Activated CD8-positive, alpha-beta T cell treated with anti-CD3 and anti-CD28 coated beads, Interleukin-2, amount 10 ng/mL, durations not matched to agents 7 days and 5 days (primary cell): ENCODE data around the gene ADORA3. TPM values are rescaled to one million over a fixed set of nuclear protein-coding genes. Genes with fewer than 3 reads are reported as not detected.
"Not testable (repeated sequence)": the region's sequence is repeated elsewhere in the genome, so short reads cannot be mapped to it uniquely, and the experiment has no call there.

ENCODE experiments used
- ATAC-seq: fragments of 150-1000 bp; cut with Tn5 transposase; one replicate; pipeline ENCODE4 v1.10.0; 2021; ENCODE audit warnings: moderate library complexity
- CTCF ChIA-PET: fragments of 350-600 bp; sonication (Branson Sonifier 250); formaldehyde crosslinking; loops from one replicate; lab custom pipeline; 2021; ENCODE audit warnings: antibody characterized with exemption; lab: Charles Lee
- POLR2A ChIA-PET: fragments of 350-600 bp; sonication (Branson Sonifier 250); formaldehyde crosslinking; loops from one replicate; lab custom pipeline; 2021; ENCODE audit warnings: antibody characterized with exemption; lab: Charles Lee
- DNase-seq: peaks from one replicate; pipeline ENCODE4 v3.0.0-alpha.2; 2020
- H3K27ac Mint-ChIP-seq: one replicate; pipeline ENCODE4 v1.8.0; 2021; ENCODE audit warnings: mild to moderate bottlenecking, mixed read lengths
- H3K27me3 Mint-ChIP-seq: one replicate; pipeline ENCODE4 v1.8.0; 2021; ENCODE audit warnings: low read depth, mixed read lengths
- H3K36me3 Mint-ChIP-seq: one replicate; pipeline ENCODE4 v1.8.0; 2021; ENCODE audit warnings: low read depth, mixed read lengths
- H3K4me1 Mint-ChIP-seq: one replicate; pipeline ENCODE4 v1.8.0; 2021; ENCODE audit warnings: low read depth, mixed read lengths
- H3K4me3 Mint-ChIP-seq: one replicate; pipeline ENCODE4 v1.8.0; 2021; ENCODE audit warnings: mild to moderate bottlenecking, mixed read lengths
- H3K9me3 Mint-ChIP-seq: one replicate; pipeline ENCODE4 v1.8.0; 2022; ENCODE audit warnings: mixed read lengths; ENCODE audit not compliant: insufficient read depth
- total RNA-seq, 2 experiments: library from RNA; stranded (reverse); gene quantifications; one replicate each; pipeline ENCODE4 v1.2.3, GENCODE V29; 2021

ADORA3 gene
- total RNA-seq, result under 1 TPM in 1 of 2 experiments, not detected in 1; 0.18 TPM

DNA sequence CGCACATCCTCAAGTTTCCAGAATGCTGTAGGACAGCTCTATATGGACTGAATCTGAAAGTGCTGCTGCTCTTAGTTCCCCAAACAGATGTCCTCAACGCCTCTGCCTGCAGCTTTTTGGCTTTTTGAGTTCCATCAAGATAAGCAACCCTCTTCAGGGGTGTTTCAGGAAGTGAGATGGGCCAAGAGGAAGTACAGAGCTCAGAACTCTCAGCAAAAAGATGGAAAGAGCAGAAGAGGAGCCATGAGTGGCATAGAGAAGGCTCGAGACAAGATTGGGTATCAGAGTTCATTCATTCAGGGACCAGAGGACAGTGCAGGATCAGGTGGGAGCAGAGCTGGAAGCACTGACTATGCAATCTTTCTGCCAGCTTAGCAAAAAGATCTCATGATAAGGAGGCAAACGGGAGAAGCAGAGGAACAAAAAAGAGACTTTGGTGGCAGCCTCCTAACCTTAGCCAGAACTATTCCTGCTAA is at the start of gene ADORA3, which contains the start of gene TMIGD3:
ADORA3 (minus strand) TSS at position 49 of the 476 bp plus-strand sequence. CDS start 279 bp downstream, outside the sequence.
TMIGD3 (minus strand) TSS at position 49 of the 476 bp plus-strand sequence. CDS start 279 bp downstream, outside the sequence.
- Mint-ChIP-seq H3K4me1 (peaks cover 62% of the 10 kb centered on the region), H3K4me3 (peak within 1 kb of the TSS; percentile 2), H3K36me3 (no peaks in the 10 kb centered on the region), H3K9me3 (no peaks in the 10 kb centered on the region), H3K27me3 (no peaks in the 10 kb centered on the region), H3K27ac (peak within 1 kb of the TSS; percentile 70)
- no peak for ATAC-seq
- CTCF ChIA-PET, result interaction anchor here (0.8 to 2.4 kb wide), 8 partner anchors 8 to 265 kb away, joined by 3 to 9 read pairs (median 5); no protein-coding TSS in a partner anchor
- no peak for DNase-seq
- POLR2A ChIA-PET, result interaction anchor here (0.7 kb wide), 1 partner anchor 52 kb away, joined by 3 read pairs; no protein-coding TSS in a partner anchor

DNA sequence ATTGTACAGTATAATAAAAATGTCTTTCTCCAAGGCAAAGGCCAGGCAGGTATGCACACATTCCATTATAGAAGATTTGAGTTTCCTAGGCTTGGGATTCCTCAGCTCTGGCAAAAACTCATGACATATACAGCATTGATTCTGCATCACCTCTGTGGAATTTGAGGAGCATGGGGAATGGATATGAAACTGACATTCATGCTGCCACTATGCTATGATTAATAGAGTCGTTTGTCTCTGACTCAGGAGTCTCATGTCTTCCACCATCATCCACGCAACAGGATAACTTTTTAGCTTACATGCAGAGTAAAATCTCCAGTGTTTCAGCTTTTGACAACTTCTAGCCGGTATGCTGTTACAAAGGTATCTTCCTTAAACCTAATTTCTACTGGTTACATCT is 49.8 kb upstream of the ADORA3 start:
- Mint-ChIP-seq H3K4me3 (no peak overlapping the region), H3K36me3 (peaks cover 3% of the 10 kb centered on the region), H3K27me3 (no peaks in the 10 kb centered on the region), H3K27ac (no peak overlapping the region), H3K4me1 (peaks cover 4% of the 10 kb centered on the region), H3K9me3 (no peaks in the 10 kb centered on the region)
- ATAC-seq (no peak), DNase-seq (no peak)
- ChIA-PET POLR2A (interaction anchor here (0.6 kb wide), 1 partner anchor 235 kb away, joined by 4 read pairs; no protein-coding TSS in a partner anchor), CTCF (interaction anchor here (0.8 to 3.7 kb wide), 2 partner anchors 36 to 45 kb away, joined by 3 to 15 read pairs; no protein-coding TSS in a partner anchor)

- peaks cover 3% of the 10 kb centered on the region for H3K36me3 Mint-ChIP-seq
- H3K9me3 Mint-ChIP-seq, result no peaks in the 10 kb centered on the region
- ATAC-seq, result no peak
- peaks cover 4% of the 10 kb centered on the region for H3K4me1 Mint-ChIP-seq
- no peak overlapping the region for H3K27ac Mint-ChIP-seq
- DNase-seq, result no peak
- CTCF ChIA-PET, result interaction anchor here (0.8 to 3.7 kb wide), 2 partner anchors 36 to 44 kb away, joined by 3 to 15 read pairs; no protein-coding TSS in a partner anchor
- POLR2A ChIA-PET, result interaction anchor here (0.6 to 0.7 kb wide), 2 partner anchors 27 to 236 kb away, joined by 4 read pairs; no protein-coding TSS in a partner anchor
- H3K4me3 Mint-ChIP-seq, result no peak overlapping the region
- no peaks in the 10 kb centered on the region for H3K27me3 Mint-ChIP-seq
Measured at GRCh38 chr1:111552587-111552986, 49.2 kb upstream of the ADORA3 start.

DNA sequence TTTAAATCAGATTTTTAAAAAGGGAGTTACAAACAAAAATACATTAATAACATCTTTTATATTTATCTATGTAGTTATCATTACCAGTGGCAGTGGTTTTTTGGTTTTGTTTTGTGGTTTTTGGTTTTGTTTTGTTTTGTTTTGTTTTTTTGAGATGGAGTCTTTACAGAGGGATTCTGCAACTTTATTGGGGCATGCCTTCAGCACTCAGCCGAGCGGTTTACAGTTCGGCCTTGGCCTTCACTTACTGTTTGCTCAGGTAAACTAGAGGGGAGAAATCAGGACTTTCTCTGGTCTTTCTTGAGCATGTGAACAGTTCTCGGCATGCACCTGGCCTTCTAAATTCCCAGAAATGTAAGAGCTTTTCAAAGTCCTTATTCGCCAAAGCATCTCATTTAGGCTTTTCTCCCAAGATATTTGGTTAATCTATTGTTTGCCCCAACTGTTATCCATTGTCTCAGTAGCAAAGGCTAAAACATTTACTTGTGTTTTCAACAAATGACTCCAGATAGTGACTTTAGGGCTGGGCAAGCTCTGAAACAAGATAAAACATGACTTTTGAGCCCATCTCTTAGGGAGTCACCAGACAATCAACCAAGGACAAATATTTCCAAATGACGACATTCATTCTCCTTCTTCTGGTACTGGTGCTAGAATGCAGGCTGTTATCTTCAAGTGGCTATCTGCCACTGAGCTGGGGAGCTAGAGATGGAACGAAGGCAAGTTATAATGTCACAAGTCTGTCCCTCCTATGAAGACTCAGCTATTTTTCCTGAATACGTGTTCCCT is 48.4 kb upstream of the ADORA3 start:
- ATAC-seq (no peak), DNase-seq (no peak)
- Mint-ChIP-seq H3K36me3 (peaks cover 3% of the 10 kb centered on the region), H3K9me3 (no peaks in the 10 kb centered on the region), H3K27ac (no peak overlapping the region), H3K27me3 (no peaks in the 10 kb centered on the region), H3K4me1 (peaks cover 4% of the 10 kb centered on the region), H3K4me3 (no peak overlapping the region)
- ChIA-PET CTCF (interaction anchor here (1.4 to 3.7 kb wide), 3 partner anchors 12 to 43 kb away, joined by 4 to 15 read pairs (median 5); no protein-coding TSS in a partner anchor), POLR2A (interaction anchor here (0.7 kb wide), 1 partner anchor 27 kb away, joined by 4 read pairs; no protein-coding TSS in a partner anchor)

GRCh38 chr1:111547786-111548185 is 44.4 kb upstream of the ADORA3 start:
- CTCF ChIA-PET, ATAC-seq, H3K27ac Mint-ChIP-seq, H3K9me3 Mint-ChIP-seq, POLR2A ChIA-PET, H3K27me3 Mint-ChIP-seq, DNase-seq, H3K36me3 Mint-ChIP-seq, H3K4me3 Mint-ChIP-seq, H3K4me1 Mint-ChIP-seq: not testable (repeated sequence)

DNA sequence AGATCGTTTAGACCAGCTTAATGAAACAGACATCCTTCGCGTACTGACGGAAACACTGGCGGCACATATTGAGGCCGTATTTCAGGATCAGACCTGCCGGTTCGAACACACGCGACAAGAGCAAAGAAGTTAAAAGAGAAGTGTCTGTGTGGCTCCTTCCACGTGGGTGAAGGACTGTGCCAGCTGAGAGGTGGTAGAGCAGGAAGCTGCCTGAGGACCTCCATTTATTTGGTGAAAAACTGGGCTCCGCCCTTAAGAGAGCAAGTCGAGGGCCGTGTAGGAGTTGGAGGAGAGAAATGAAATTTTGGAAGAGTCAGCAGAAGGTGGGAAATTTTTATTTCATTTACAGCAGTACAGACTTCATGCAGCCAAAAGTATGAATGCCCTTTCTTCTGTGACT is 38.8 kb upstream of the ADORA3 start:
- Mint-ChIP-seq H3K27ac (no peak overlapping the region), H3K9me3 (peaks cover 5% of the 10 kb centered on the region), H3K4me3 (no peak overlapping the region), H3K36me3 (no peaks in the 10 kb centered on the region), H3K27me3 (peaks cover 3% of the 10 kb centered on the region), H3K4me1 (peaks cover 5% of the 10 kb centered on the region)
- no peak for DNase-seq
- POLR2A ChIA-PET, result no interaction called here
- ATAC-seq, result no peak
- CTCF ChIA-PET, result interaction anchor here (2.9 kb wide), 1 partner anchor 26 kb away, joined by 9 read pairs; no protein-coding TSS in a partner anchor

DNA sequence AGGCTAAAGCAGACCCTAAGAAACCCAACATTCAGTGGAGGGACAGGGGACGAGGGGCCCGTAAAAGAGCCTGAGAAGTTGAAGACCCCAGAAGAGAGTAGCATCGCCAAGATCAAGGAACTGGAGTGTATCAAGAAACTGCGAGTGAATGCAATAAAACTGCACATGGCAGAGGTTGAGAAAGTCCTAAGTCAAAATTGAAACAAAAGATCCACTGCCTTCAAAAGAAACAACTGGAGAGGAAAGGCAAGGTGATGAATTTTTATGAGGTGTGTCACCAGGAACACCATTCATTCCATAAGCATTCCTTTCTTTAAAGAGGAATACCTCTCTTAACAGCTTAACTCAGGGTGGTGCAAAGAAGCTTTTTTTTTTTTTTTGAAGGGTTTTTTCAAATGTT is 38.3 kb upstream of the ADORA3 start:
- POLR2A ChIA-PET, result interaction anchor here (0.6 kb wide), 1 partner anchor 197 kb away, joined by 3 read pairs; no protein-coding TSS in a partner anchor
- no peak for ATAC-seq
- H3K36me3 Mint-ChIP-seq, result no peaks in the 10 kb centered on the region

GRCh38 chr1:111540928-111541327 is 37.5 kb upstream of the ADORA3 start:
- Mint-ChIP-seq H3K27ac (no peak overlapping the region), H3K27me3 (no peaks in the 10 kb centered on the region), H3K36me3 (no peaks in the 10 kb centered on the region), H3K4me3 (no peak overlapping the region), H3K9me3 (peaks cover 5% of the 10 kb centered on the region), H3K4me1 (peaks cover 5% of the 10 kb centered on the region)
- CTCF ChIA-PET, result interaction anchor here (1.0 to 2.9 kb wide), 2 partner anchors 25 to 33 kb away, joined by 3 to 9 read pairs; no protein-coding TSS in a partner anchor
- no peak for DNase-seq
- no peak for ATAC-seq
- POLR2A ChIA-PET, result no interaction called here

More for the DNA sequence above, 38.3 kb upstream of the ADORA3 start:
- DNase-seq, result no peak
- peaks cover 3% of the 10 kb centered on the region for H3K27me3 Mint-ChIP-seq
- H3K4me3 Mint-ChIP-seq, result no peak overlapping the region
- CTCF ChIA-PET, result interaction anchor here (2.9 kb wide), 1 partner anchor 26 kb away, joined by 9 read pairs; no protein-coding TSS in a partner anchor
- H3K9me3 Mint-ChIP-seq, result peaks cover 5% of the 10 kb centered on the region
- peaks cover 5% of the 10 kb centered on the region for H3K4me1 Mint-ChIP-seq
- H3K27ac Mint-ChIP-seq, result no peak overlapping the region

DNA sequence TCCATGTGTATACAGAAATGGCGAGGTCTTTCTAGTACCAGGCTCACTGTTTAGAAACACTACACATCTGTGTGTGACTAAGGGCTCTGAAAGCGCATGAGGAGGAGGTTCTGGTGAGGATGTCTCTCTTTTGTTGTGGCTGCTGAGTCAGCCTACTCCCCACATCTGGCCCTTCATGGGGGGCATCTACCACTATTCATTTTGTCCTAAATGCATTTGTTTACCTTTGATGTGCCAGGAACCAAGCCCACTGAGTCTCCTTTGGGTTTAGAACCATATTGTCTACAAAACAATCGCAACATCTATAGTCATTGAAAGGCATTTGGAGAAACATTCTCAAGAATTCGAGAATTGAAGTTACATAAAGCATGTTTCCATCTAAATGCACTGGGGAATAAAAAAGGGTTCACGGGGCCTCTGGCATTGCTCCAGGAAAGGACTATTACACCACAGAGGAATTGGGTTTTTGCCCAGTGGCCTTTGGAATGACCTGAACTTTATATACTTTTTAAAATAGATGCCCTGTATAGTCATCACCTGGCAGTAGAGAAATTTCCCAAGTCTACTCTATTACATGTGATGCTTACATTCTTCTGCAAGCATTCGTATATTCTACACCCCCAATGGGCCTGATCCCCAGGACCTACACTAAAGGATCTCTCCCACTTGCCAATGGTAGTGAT is 35.1 kb upstream of the ADORA3 start:
- DNase-seq (no peak), ATAC-seq (no peak)
- Mint-ChIP-seq H3K27me3 (no peaks in the 10 kb centered on the region), H3K4me1 (peaks cover 5% of the 10 kb centered on the region), H3K4me3 (no peak overlapping the region), H3K27ac (no peak overlapping the region), H3K36me3 (no peaks in the 10 kb centered on the region), H3K9me3 (no peaks in the 10 kb centered on the region)
- ChIA-PET CTCF (no interaction called here), POLR2A (no interaction called here)

- Mint-ChIP-seq H3K4me3 (no peak overlapping the region), H3K27me3 (no peaks in the 10 kb centered on the region), H3K4me1 (peaks cover 5% of the 10 kb centered on the region), H3K27ac (no peak overlapping the region), H3K9me3 (peaks cover 3% of the 10 kb centered on the region), H3K36me3 (no peaks in the 10 kb centered on the region)
- DNase-seq, result no peak
- no peak for ATAC-seq
- ChIA-PET CTCF (no interaction called here), POLR2A (no interaction called here)
Measured at GRCh38 chr1:111535256-111536191, 32.1 kb upstream of the ADORA3 start.
